Heart left ventricle (tissue), 13 donors: ENCODE data around the gene PLB1.

Experiments used
- CTCF ChIP-seq, 12 donors: fragments of 200-600 bp; sonication (generic) in 4 of 12; IDR thresholded peaks; one replicate each; pipeline versions ENCODE4 v1.5.0 to v1.8.0; 2018 to 2022; ENCODE audit warnings: antibody characterized with exemption in 12 of 12, mild to moderate bottlenecking in 5 of 12
- POLR2A ChIP-seq, 2 donors: fragments of 450-650 bp; IDR thresholded peaks; one replicate each; pipeline ENCODE4 v1.6.1; 2017; ENCODE audit warnings: antibody characterized with exemption in 2 of 2, mild to moderate bottlenecking in 2 of 2, moderate library complexity in 2 of 2
- donor health status: ischemic (EF 13 %, LVEDD 7.1; RV severe dilation, severe dysfunction).
- donor health status: DM: no; HTN: yes; CAD: no.
- donor health status: DM: no; HTN: no; CAD: no.
- donor health status: ischemic (EF 25% LVEDD 6.9; RV normal size, moderate dysfunction).
- donor health status: ischemic (EF 25% LVEDD 5.7; RV mildly dilated, moderate dysfunction).
- donor health status: ischemic (EF 35%, LVEDD 5.7; RV mildly dilated, moderate dysfunction).
- donor health status: nonischemic (EF 11% LVEDD 7.7; RV severe dilation, severe dysfunction).
- donor health status: DM: yes; HTN: yes; CAD: no.
- donor health status: PGD.
- donor health status: ischemic (EF 29% LVEDD 5.4; RV normal size, mild dysfunction).
- donor health status: nonischemic (EF 23%, LVEDD 6.1; RV moderate dilation, normal function).

- TF ChIP-seq CTCF (IDR thresholded peaks at IDR 0.05) (no peak), POLR2A (IDR thresholded peaks at IDR 0.05) (no peak)
These were observed 42.8 kb downstream of the PLB1 start for GRCh38 chr2:28538652-28539051.
